Vagina (tissue), 2 donors: ENCODE results near the gene UBE2F.

ENCODE experiments used
- CTCF ChIP-seq, 3 experiments: fragments of 450-650 bp in 2 of 3; fragments of 200-600 bp in 1 of 3; sonication (generic) in 1 of 3; IDR thresholded peaks; one replicate each; pipeline ENCODE4 v1.5.1; 2017 to 2019; ENCODE audit warnings: antibody characterized with exemption in 3 of 3, mild to moderate bottlenecking in 2 of 3, moderate library complexity in 2 of 3
- POLR2AphosphoS5 ChIP-seq, 2 donors: sonication (generic); formaldehyde crosslinking; IDR thresholded peaks; one replicate each; pipeline ENCODE4 v1.9.0; 2017; ENCODE audit warnings: antibody characterized with exemption in 2 of 2, mild to moderate bottlenecking in 2 of 2, low read depth in 1 of 2; ENCODE audit not compliant: insufficient read depth in 1 of 2

- no peak for TF ChIP-seq CTCF (IDR thresholded peaks at IDR 0.05)
- no peak for TF ChIP-seq POLR2AphosphoS5 (IDR thresholded peaks at IDR 0.05; ENCODE audit: insufficient read depth in 1 of 2, low read depth in 1 of 2)
These were observed 101.1 kb downstream of the UBE2F start for GRCh38 chr2:238067939-238068338.
